Limb (tissue), 2 donors: Measurements from ENCODE around the gene DNAAF3.
A peak's percentile ranks its signal among the peaks of the same experiment; 100 is the strongest.
"Not testable (repeated sequence)": the region's sequence is repeated elsewhere in the genome, so short reads cannot be mapped to it uniquely, and the experiment has no call there.

Experiments
- DNase-seq, 2 donors: peaks; one replicate each; pipeline ENCODE4 v3.0.0-alpha.2; 2016; ENCODE audit errors: extremely low spot score in 2 of 2

DNAAF3 gene

DNA sequence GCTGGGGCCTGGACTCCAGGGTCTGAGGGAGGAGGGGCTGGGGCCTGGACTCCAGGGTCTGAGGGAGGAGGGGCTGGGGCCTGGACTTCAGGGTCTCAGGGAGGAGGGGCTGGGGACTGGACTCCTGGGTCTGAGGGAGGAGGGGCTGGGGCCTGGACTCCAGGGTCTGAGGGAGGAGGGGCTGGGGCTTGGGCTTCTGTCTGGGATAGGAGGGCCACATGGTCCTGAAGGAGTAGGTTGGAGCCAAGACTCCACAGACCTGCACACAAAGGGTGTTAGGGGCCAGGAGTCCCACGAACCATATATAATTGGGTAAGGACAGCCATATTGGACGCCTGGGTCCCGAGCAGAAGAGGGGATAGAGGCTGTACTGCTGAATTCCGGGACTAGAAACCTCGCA is 10.6 kb downstream of the DNAAF3 start:
- DNase-seq = not testable (repeated sequence)

- DNase-seq = no peak
These were observed 12.7 kb downstream of the DNAAF3 start for GRCh38 chr19:55153652-55154264.

DNA sequence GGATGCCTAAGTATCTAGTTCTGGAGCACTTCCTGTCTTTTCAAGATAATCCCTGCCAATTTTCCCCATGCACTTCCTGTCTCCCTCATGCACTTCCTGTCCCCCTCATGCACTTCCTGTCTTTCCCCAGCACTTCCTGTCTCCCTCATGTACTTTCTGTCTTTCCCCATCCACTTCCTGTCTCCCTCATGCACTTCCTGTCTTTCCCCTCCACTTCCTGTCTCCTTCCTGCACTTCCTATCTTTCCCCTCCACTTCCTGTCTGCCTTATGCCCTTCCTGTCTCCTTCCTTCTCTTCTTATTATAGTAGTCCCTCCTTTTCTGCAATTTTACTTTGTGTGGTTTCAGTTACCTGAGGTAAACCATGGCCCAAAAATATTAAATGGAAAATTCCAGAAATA is 14.4 kb downstream of the DNAAF3 start:
- no peak for DNase-seq

GRCh38 chr19:55149078-55150003 is 17.1 kb downstream of the DNAAF3 start, which contains the start of gene TNNT1:
Gene TNNT1 (minus strand): TSS chr19:55149206. CDS start chr19:55147157, 2,049 bp downstream.
- DNase-seq = peak; percentile 35 to 52

DNA sequence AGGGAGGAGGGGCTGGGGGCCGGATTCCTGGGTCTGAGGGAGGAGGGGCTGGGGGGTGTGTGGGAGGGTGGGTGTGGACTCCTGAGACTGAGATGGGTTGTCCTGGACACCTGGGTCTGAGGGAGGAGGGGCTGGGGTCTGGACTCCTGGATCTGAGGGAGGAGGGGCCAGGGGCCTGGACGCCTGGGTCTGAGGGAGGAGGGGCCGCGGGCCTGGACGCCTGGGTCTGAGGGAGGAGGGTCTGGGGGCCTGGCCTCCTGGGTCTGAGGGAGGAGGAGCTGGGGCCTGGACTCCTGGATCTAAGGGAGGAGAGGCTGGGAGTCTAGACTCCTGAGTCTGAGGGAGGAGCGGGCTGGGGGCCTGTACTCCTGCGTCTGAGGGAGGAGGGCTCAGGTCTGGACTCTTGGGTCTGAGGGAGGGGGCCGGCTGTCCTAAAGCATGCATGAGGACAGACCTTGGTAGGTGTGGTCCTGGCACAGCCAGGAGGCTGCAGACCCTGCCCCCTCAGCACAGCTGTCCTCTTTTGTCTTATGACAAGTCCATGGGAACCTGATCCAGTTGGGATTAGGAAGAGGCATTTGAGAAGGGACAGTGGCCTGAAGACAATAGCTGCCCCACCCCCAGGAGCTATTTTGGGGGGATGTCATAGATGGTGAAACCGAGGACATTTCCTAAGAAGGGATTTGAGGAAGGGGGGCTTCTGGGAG is 18.7 kb downstream of the DNAAF3 start:
- peak in 1 of 2 donors; percentile 50 for DNase-seq

GRCh38 chr19:55146705-55147273 is 19.6 kb downstream of the DNAAF3 start:
- DNase-seq = no peak

DNA sequence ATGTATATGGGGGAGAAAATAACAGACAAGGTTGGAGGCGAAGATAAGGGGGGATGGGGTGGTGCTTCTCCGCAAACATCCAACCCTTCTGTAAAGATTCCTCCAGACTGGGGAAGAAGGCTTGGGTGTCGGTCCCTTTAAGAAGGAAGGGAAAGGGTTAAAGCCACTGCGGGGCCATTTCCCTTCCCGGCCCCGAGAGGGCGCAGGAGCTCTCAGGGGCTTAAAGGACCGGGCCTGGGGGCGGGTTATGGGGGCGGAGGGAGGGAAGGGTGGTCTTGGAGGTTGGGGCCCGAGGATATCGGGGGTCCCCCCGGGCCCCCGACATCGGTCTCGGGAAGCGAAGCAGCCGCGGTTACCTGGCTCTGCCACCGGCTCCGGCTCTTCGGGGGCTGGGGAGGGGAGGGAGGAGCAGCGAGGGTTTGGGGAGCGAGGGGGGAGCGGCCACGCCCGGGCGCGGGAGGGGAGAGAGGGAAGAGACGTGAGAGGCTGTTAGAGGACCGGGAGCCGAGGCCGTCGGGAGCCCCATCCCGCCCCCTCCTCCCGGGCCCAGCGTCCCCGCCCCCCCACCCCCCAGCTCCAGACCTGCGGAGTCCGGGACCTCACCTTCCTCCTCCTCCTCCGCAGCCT is 20.2 kb downstream of the DNAAF3 start:
- no peak for DNase-seq

DNA sequence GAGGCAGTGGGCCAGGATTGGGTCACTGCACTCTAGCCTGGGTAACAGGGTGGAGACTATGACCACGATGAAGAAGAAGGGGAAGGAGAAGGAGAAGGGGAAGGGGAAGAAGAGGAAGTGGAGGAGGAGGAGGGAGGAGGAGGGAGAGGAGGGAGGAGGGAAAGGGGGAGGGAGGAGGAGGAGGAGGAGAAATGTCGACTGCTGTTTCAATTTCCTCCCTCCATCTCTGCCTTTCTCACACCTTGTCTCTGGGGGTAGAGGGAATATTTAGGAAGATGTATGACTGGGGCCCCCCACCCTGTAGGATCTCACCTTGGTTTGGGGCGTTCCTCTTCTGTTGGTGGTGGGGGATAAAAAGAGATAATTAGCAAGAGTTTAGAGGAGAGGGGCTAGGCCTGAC is 21.2 kb downstream of the DNAAF3 start:
- DNase-seq = no peak

DNA sequence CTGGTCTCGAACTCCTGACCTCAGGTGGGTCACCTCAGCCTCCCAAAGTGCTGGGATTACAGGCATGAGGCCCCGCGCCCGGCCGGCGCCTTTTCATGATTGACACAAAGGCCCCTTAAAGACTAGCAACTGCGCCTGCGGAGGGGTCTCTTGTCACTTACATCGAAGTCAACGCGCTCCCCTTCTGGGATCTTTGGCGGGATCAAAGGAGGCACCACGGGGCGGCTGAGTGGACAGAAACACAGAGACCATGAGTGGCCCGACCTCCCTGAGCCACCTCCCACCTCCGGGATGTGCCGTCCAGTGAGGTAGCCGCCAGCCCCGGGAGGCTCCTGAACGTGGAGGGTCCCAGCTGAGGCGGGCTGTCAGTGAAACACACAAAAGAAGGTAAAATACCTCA is 24.7 kb downstream of the DNAAF3 start:
- DNase-seq = no peak

- no peak for DNase-seq
These were observed 28.5 kb downstream of the DNAAF3 start for GRCh38 chr19:55137915-55138314.

- no peak for DNase-seq
These were observed 29.9 kb downstream of the DNAAF3 start for GRCh38 chr19:55136399-55137102.

GRCh38 chr19:55134736-55135135 is 31.7 kb downstream of the DNAAF3 start:
- DNase-seq = no peak

DNA sequence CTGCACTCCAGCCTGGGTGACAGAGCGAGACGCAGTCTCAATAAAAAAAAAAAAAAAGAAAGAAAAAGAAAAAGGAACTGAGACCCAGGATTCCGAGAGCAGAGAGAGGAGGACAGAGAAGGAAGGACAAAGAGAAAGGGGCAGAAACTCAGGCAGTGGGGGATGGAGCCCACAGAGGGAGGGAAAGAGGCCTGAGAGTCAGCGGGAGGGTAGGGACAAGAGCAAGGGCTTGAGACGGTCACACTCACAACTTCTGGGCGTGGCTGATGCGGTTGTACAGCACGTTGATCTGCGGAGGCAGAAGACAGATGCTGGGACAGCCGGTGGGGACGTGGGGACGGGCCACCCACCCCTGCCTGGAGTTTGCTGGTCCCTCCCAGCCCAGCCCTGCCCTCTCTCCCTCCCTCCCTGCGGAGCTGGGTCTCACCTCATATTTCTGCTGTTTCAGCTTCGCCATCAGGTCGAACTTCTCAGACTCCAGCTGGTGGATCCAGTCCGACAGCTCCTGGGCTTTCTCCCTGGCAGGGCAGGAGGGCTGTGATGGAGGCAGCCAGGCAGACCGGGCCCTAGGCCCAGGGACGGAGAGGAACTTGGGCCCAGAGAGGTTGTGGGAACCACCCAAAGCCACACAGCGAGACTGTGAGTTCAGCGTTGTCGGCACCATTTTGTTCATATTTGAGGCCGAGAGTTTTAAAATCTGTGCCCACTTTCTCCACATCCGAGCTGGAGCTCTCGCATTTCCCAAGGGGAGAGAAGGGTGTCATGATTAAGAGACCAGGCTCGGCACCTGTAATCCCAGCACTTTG is 32.6 kb downstream of the DNAAF3 start:
- no peak for DNase-seq

DNA sequence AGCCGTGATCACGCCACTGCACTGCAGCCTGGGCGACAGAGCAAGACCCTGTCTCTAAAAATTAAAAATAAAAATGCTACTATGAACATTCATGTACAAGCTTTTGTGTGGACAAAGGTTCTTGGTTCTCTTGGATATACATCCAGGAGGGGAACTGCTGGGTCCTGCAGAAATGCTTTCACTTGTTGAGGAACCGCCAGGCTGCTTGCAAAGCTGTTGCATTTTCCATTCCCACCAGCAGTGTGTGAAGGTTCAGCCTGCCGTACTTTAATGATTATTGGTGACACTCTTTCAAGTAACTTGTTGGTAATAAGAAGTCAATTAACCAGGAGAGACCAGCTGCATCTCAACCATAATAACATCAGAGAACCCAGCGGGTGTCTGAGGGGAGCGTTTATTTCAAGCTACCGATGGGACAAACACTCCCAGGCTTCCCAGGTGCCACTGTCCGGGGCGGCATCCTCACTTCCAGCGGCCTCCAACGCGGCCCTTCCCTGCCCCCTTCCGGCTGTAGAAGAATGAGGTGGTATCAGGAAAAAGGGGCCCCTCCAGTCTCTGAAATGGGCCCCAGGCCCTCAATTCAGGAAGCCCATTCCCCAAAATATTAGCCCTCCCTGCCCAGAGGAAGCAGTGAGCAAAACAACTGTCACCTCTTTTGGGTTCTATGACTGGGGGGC is 33.8 kb downstream of the DNAAF3 start:
- no peak for DNase-seq

GRCh38 chr19:55131421-55131820 is 35.0 kb downstream of the DNAAF3 start:
- no peak for DNase-seq

DNA sequence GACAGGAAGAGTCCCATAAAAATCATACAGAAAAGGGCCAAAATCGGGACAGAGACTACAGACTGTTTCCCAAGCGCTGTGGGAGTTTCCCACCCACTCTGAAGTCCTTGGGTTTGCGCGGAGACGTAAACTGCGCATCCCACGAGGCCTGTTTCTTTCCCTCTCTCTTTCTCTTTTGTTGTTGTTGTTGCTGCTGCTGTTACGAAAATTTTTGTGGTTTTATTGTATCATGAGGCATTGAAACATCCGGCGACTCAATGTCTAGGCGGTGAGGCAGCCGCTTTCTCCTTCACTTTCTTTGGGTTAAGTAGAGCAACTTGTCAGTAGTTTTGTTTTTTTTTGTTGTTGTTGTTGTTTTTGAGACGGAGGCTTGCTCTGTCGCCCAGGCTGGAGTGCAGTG is 47.4 kb downstream of the DNAAF3 start:
- no peak for DNase-seq

DNA sequence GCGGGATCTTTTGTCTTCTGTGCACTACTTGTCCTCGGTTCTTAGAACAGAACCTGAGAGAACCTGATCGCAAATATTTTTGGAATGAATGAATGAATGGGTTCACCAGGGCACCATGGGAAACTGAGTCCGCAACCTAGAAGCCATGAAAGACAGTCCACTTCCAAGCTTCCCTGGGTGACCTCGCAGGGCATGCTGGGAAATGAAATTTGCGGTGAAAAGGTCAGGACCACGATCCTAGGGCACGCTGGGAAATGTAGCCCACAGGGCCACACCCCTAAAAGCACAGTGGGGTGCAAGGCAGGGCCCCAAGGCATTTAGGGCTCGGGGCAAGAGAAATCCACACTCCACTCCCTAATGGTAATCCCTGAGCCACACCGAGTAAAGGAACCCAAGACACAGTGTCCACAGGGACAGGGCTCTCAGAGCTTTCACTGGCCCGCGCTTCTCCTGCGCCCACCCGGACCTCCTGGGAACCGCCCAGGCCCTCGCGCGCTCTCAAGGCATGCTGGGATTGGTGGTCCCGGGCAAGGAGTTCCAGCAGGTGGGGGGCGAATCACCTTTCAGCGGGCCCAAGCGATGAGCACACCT is 47.9 kb downstream of the DNAAF3 start:
- DNase-seq = peak; percentile 12 to 73

- peak; percentile 98 to 99 for DNase-seq
These were observed 48.6 kb downstream of the DNAAF3 start for GRCh38 chr19:55117663-55118391.
